ENCODE results near the gene DNAH1. TPM values are rescaled to one million over a fixed set of nuclear protein-coding genes. Genes with fewer than 3 reads are reported as not detected.

The DNAH1 gene
- total and polyA plus RNA-seq, 2 donors from 2014 or later: 1.7 to 12.1 TPM

DNA sequence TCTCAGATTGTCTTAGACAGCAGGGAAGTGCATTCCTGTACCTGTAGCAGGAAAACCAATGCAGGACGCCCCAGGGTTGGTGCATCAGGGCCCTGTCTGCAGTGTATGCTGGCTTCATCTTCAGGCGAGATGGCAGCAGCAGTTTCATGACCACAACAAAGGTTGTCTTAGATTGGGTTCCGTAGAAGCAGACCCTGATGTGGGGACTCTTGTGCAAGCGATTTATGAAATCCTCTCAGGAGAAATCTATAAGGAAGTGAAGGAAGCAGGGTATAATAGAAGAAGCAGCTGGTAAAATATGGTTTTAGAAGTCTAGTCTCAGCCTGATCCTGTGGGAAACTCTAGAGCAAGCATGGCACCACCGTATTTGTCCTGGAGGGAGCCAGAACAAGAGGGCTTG, 25.0 kb downstream of the DNAH1 start:
- H3K27ac ChIP-seq (ENCODE audit: low read depth in 2 of 2, low read length in 2 of 2): no peak overlapping the region
- FAIRE-seq: no peak
- DNase-seq: peak in 1 of 5 donors; percentile 10
- no peak overlapping the region for H3K9ac ChIP-seq (ENCODE audit: low read length in 3 of 3)
- intact Hi-C loops (cut with DNase I): loop anchor here (10.0 kb wide), 1 partner anchor 116 kb away; the partner anchor contains the start of gene TLR9
- TF ChIP-seq, protein P1, sequence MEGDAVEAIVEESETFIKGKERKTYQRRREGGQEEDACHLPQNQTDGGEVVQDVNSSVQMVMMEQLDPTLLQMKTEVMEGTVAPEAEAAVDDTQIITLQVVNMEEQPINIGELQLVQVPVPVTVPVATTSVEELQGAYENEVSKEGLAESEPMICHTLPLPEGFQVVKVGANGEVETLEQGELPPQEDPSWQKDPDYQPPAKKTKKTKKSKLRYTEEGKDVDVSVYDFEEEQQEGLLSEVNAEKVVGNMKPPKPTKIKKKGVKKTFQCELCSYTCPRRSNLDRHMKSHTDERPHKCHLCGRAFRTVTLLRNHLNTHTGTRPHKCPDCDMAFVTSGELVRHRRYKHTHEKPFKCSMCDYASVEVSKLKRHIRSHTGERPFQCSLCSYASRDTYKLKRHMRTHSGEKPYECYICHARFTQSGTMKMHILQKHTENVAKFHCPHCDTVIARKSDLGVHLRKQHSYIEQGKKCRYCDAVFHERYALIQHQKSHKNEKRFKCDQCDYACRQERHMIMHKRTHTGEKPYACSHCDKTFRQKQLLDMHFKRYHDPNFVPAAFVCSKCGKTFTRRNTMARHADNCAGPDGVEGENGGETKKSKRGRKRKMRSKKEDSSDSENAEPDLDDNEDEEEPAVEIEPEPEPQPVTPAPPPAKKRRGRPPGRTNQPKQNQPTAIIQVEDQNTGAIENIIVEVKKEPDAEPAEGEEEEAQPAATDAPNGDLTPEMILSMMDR (IDR thresholded peaks at IDR 0.05; ENCODE audit: borderline replicate concordance, extremely low read depth, insufficient read depth): no peak
- H3K36me3 ChIP-seq (ENCODE audit: control insufficient read depth in 2 of 3, insufficient read depth in 3 of 3, low read length in 3 of 3): peaks cover 0 to 16% (median 5%) of the 10 kb centered on the region in 3 donors
- H3K27me3 ChIP-seq (ENCODE audit: control insufficient read depth, insufficient read depth, low read length): no peaks in the 10 kb centered on the region
- H3K4me3 ChIP-seq (ENCODE audit: low read length in 3 of 3): no peak overlapping the region
- no peaks in the 10 kb centered on the region for H3K9me3 ChIP-seq (ENCODE audit: control insufficient read depth in 2 of 3, insufficient read depth in 1 of 3, low read length in 3 of 3)
- H3K4me1 ChIP-seq (ENCODE audit: control insufficient read depth in 2 of 3, insufficient read depth in 2 of 3, low read depth in 1 of 3, low read length in 3 of 3): no peaks in the 10 kb centered on the region

DNA sequence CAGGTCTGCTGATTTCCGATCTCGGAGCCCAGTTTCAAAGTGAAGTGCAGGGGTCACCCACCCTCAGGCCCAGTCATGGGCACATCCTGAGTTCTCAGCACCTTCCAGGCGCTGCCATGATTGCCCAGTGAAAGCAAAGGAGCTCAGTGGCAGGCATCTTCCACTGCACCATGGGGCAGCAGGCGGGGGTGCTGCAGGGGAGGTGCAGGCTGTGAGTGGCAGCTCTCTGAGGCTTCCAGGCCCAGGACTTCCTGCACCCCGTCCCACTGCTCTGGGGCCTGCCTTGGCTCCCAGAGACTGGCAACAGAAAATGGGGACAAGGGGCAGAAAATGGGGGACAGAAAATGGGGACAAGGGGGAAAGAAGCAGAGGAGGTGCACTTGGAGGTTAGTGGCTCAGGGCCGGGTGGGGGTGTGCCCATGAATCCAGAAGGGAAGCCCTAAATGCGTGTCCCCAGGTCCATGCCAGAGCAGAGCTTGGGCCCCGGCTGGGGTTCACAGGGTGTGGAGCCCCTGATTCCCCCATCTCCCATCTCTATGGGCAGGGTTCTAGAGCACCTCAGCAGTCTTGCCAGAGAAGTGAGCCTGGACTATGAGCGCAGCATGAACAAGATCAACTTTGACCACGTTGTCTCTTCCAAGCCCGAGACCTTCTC, 28.0 kb downstream of the DNAH1 start:
- intact Hi-C loops (cut with DNase I): loop anchor here (10.0 kb wide), 1 partner anchor 119 kb away; the partner anchor contains the start of gene TLR9
- DNase-seq: peak in 1 of 5 donors; percentile 55
- TF ChIP-seq, protein P1 (IDR thresholded peaks at IDR 0.05; ENCODE audit: borderline replicate concordance, extremely low read depth, insufficient read depth): no peak

DNA sequence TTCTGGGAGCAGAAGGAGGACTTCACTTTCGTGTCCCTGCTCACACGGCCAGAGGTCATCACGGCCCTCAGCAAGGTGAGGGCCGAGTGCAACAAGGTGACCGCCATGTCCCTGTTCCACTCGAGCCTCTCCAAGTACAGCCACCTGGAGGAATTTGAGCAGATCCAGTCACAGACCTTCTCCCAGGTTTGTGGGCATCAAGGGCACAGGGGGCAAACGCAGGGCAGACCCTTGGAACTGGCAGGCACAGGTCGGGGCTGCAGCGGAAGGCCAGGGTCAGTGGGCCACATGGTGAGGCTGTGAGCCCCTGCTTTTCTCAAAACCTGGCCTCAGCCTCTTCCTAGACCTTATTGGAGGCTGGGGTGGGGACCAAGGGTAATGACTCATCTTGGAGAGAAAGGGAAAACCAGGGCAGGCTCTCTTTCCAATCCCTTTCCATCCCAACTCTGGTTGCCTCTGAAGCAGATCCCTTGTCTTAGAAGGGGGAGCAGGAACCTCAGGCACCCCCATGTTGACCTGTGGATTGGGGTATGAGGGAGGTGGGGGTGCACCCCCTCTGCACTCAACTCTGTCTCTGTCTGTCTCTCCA, 29.5 kb downstream of the DNAH1 start:
- peaks cover 0 to 27% (median 10%) of the 10 kb centered on the region in 3 donors for H3K36me3 ChIP-seq (ENCODE audit: control insufficient read depth in 2 of 3, insufficient read depth in 3 of 3, low read length in 3 of 3)

More for the DNA sequence above, 28.0 kb downstream of the DNAH1 start:
- Histone ChIP-seq H3K9me3 (ENCODE audit: control insufficient read depth in 2 of 3, insufficient read depth in 1 of 3, low read length in 3 of 3) (no peaks in the 10 kb centered on the region), H3K27ac (ENCODE audit: low read depth in 2 of 2, low read length in 2 of 2) (no peak overlapping the region), H3K36me3 (ENCODE audit: control insufficient read depth in 2 of 3, insufficient read depth in 3 of 3, low read length in 3 of 3) (peaks cover 0 to 24% (median 8%) of the 10 kb centered on the region in 3 donors), H3K4me1 (ENCODE audit: control insufficient read depth in 2 of 3, insufficient read depth in 2 of 3, low read depth in 1 of 3, low read length in 3 of 3) (no peaks in the 10 kb centered on the region), H3K27me3 (ENCODE audit: control insufficient read depth, insufficient read depth, low read length) (no peaks in the 10 kb centered on the region), H3K9ac (ENCODE audit: low read length in 3 of 3) (no peak overlapping the region), H3K4me3 (ENCODE audit: low read length in 3 of 3) (no peak overlapping the region)
- no peak for FAIRE-seq

More for the DNA sequence above, 29.5 kb downstream of the DNAH1 start:
- no peak overlapping the region for H3K27ac ChIP-seq (ENCODE audit: low read depth in 2 of 2, low read length in 2 of 2)
- H3K9ac ChIP-seq (ENCODE audit: low read length in 3 of 3): no peak overlapping the region
- H3K4me1 ChIP-seq (ENCODE audit: control insufficient read depth in 2 of 3, insufficient read depth in 2 of 3, low read depth in 1 of 3, low read length in 3 of 3): no peaks in the 10 kb centered on the region
- H3K27me3 ChIP-seq (ENCODE audit: control insufficient read depth, insufficient read depth, low read length): no peaks in the 10 kb centered on the region
- TF ChIP-seq, protein P1 (IDR thresholded peaks at IDR 0.05; ENCODE audit: borderline replicate concordance, extremely low read depth, insufficient read depth): no peak
- DNase-seq: peak in 1 of 5 donors; percentile 41
- no peak overlapping the region for H3K4me3 ChIP-seq (ENCODE audit: low read length in 3 of 3)
- intact Hi-C loops (cut with DNase I): loop anchor here (10.0 kb wide), 1 partner anchor 121 kb away; the partner anchor contains the start of gene TLR9
- no peaks in the 10 kb centered on the region for H3K9me3 ChIP-seq (ENCODE audit: control insufficient read depth in 2 of 3, insufficient read depth in 1 of 3, low read length in 3 of 3)
- FAIRE-seq: no peak
